Stimulated activated memory B cell treated with anti-CD40 and anti-IgM and Interleukin-4, amounts not matched to agents 10 μg/mL and 1 μg/mL and 100 μg/mL, for 72 hours (primary cell): Measurements from ENCODE around the gene C1orf122.
"Not testable (repeated sequence)": the region's sequence is repeated elsewhere in the genome, so short reads cannot be mapped to it uniquely, and the experiment has no call there.

Experiments
- ATAC-seq: fragments of 150-1000 bp; cut with Tn5 transposase; 2 replicates; pipeline ENCODE4 v1.10.0; 2021
- H3K27ac Mint-ChIP-seq: one replicate; pipeline ENCODE4 v1.8.0; 2022; ENCODE audit warnings: mild to moderate bottlenecking, mixed read lengths
- H3K27me3 Mint-ChIP-seq: one replicate; pipeline ENCODE4 v1.8.0; 2022; ENCODE audit warnings: mixed read lengths
- H3K36me3 Mint-ChIP-seq: one replicate; pipeline ENCODE4 v1.8.0; 2022; ENCODE audit warnings: mixed read lengths
- H3K4me1 Mint-ChIP-seq: one replicate; pipeline ENCODE4 v1.8.0; 2022; ENCODE audit warnings: mixed read lengths
- H3K4me3 Mint-ChIP-seq: one replicate; pipeline ENCODE4 v1.8.0; 2022; ENCODE audit warnings: mild to moderate bottlenecking, moderate library complexity, mixed read lengths
- H3K9me3 Mint-ChIP-seq: one replicate; pipeline ENCODE4 v1.8.0; 2022; ENCODE audit warnings: mixed read lengths

The C1orf122 gene

DNA sequence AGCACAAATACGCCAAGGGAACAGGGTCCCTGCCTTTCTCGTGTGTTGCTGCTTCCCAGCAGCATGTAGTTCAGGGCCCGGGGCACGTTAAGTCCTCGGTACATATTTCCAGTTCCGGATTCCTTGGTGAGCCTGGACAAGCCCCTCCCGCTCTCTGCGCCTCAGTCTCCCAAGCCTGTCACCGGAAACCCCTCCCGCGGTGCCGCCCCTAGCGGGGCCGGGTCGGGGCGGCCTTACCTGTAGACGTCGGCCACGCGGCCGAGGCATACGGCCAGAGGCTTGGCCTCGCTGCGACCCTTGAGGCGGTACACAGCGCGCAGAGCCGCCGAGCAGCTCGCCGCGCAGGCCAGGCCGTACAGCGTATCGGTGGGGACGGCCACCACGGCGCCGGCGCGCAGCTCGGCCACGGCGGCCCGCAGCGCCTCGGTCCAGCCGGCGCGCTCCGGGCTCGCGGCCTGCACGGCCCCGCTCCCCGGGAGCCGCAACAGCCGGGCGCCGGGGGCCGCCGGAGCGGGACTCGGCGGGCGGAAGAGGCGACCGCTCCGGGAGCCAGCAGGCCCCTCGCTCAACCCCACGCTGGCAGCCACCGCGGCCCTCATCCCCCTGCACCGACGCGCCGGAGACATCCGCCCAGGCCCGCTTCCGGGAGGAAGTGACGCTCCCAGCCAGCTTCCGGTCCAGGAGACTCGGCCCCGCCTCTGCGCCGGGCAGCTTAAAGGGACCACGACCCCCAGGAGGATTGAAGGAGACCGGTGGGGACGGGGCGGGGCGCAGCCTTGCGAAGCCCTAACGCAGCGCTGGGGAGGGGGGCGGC lies at the start of gene C1orf122, which contains the start of gene YRDC:
TSS of gene C1orf122 (plus strand) at position 236 of the 814 bp plus-strand sequence. CDS start 615 bp downstream, outside the sequence.
TSS of gene YRDC (minus strand) at position 654 of the 814 bp plus-strand sequence. CDS start at position 626, 28 bp downstream.
- Mint-ChIP-seq H3K9me3 (no peaks in the 10 kb centered on the region), H3K4me1 (peaks cover 44% of the 10 kb centered on the region), H3K27ac (peak within 1 kb of the TSS; percentile 88), H3K36me3 (peaks cover 28% of the 10 kb centered on the region), H3K4me3 (peak within 1 kb of the TSS; percentile 87), H3K27me3 (no peaks in the 10 kb centered on the region)
- ATAC-seq = peak; percentile 96

GRCh38 chr1:37759451-37759850 lies 48.1 kb upstream of the C1orf122 start:
- ATAC-seq = no peak
- Mint-ChIP-seq H3K4me3 (no peak overlapping the region), H3K27me3 (peaks cover 25% of the 10 kb centered on the region), H3K4me1 (peaks cover 4% of the 10 kb centered on the region), H3K9me3 (no peaks in the 10 kb centered on the region), H3K27ac (no peak overlapping the region), H3K36me3 (peaks cover 1% of the 10 kb centered on the region)

GRCh38 chr1:37761416-37762095 lies 46.0 kb upstream of the C1orf122 start:
- no peak overlapping the region for H3K27ac Mint-ChIP-seq
- H3K27me3 Mint-ChIP-seq = peaks cover 46% of the 10 kb centered on the region
- peaks cover 6% of the 10 kb centered on the region for H3K36me3 Mint-ChIP-seq
- no peak for ATAC-seq
- peaks cover 3% of the 10 kb centered on the region for H3K9me3 Mint-ChIP-seq
- peaks cover 25% of the 10 kb centered on the region for H3K4me1 Mint-ChIP-seq
- H3K4me3 Mint-ChIP-seq = no peak overlapping the region

DNA sequence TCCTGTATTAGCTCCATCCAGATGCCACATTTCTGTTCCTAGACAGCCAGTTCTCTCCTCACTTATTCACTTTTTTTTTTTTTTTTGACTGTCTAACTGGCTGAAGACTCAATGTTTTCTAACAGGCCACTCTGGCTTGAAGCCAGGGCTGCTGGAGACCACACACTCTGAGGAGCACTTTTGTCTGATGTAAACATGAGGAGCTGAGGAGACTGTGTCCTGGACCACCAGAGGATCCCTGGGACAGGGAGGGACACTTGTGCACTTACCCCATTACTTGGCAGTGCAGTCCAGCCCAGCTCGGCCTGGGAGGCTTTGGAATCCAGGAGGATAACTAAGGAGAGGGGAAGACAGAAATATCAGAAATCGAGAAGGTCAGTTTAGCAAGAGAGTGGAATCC lies 45.1 kb upstream of the C1orf122 start:
- no peak for ATAC-seq
- Mint-ChIP-seq H3K27me3 (peaks cover 52% of the 10 kb centered on the region), H3K9me3 (peaks cover 3% of the 10 kb centered on the region)

DNA sequence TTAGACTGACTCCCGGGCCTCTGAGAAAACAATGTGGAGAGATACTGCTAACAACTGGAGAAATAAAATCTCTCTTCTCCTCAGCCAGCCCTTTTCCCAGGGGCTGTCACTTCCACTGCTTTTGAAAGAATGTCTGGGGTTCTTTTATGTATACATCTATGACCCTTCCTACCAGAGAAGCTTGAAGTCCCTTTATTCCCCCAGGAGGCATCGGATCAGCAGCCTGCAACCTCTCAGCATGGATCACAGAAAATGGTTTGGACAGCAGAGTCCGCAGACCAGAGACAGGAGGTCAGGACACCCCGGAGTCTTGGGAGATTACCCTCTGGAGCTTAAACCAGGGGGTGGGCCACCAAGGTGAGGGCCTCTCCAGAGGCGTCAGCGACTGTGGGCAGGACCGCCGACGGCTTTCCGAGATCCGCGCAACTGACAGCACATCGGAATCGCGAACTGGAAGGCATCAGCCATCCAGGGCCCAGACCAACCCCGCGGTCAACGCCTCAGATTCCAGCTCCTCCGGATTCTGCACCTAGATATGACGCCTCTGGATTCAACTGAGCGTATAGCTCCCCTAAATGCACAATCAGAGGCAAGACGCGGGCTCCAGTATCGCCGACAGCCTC lies 43.7 kb upstream of the C1orf122 start:
- H3K27ac Mint-ChIP-seq = no peak overlapping the region
- peaks cover 64% of the 10 kb centered on the region for H3K27me3 Mint-ChIP-seq
- H3K4me3 Mint-ChIP-seq = no peak overlapping the region
- H3K4me1 Mint-ChIP-seq = peaks cover 28% of the 10 kb centered on the region
- no peak for ATAC-seq
- peaks cover 6% of the 10 kb centered on the region for H3K36me3 Mint-ChIP-seq
- peaks cover 3% of the 10 kb centered on the region for H3K9me3 Mint-ChIP-seq

More for the DNA sequence above, 45.1 kb upstream of the C1orf122 start:
- Mint-ChIP-seq H3K27ac (no peak overlapping the region), H3K4me3 (no peak overlapping the region), H3K4me1 (peaks cover 28% of the 10 kb centered on the region), H3K36me3 (peaks cover 6% of the 10 kb centered on the region)

DNA sequence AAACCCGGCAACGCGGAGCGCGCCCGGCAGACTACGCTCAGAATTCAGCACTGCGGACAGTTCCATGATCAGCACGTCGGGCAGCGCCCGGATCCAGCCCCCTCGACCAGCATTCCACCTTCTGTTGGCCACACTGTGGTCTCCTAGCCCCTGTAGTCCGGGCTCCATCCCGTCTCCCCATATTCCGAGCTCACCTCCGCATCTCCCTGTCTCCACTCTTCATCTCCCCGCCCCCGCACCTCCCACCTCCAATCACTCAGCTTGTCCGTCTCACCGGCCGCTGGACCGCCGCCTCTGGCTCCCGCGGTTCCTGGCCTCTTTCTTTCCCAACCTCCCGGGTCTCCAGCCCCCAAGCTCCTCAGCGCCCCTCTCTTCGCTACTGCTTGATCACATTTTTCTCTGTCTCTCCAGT lies 43.2 kb upstream of the C1orf122 start:
- Mint-ChIP-seq H3K27ac (no peak overlapping the region), H3K27me3 (peaks cover 70% of the 10 kb centered on the region), H3K4me3 (no peak overlapping the region), H3K36me3 (peaks cover 6% of the 10 kb centered on the region), H3K9me3 (peaks cover 3% of the 10 kb centered on the region), H3K4me1 (peaks cover 28% of the 10 kb centered on the region)
- no peak for ATAC-seq

- H3K27ac Mint-ChIP-seq = no peak within 1 kb of the TSS
- peaks cover 3% of the 10 kb centered on the region for H3K9me3 Mint-ChIP-seq
- peaks cover 28% of the 10 kb centered on the region for H3K4me1 Mint-ChIP-seq
- peak within 1 kb of the TSS; percentile 62 for H3K4me3 Mint-ChIP-seq
- no peak for ATAC-seq
- H3K36me3 Mint-ChIP-seq = peaks cover 6% of the 10 kb centered on the region
- peaks cover 74% of the 10 kb centered on the region for H3K27me3 Mint-ChIP-seq
Measured at GRCh38 chr1:37764888-37765441, 42.6 kb upstream of the C1orf122 start, which contains the start of gene EPHA10. EPHA10 (minus strand) TSS chr1:37765120; CDS start chr1:37765066, 54 bp downstream.

DNA sequence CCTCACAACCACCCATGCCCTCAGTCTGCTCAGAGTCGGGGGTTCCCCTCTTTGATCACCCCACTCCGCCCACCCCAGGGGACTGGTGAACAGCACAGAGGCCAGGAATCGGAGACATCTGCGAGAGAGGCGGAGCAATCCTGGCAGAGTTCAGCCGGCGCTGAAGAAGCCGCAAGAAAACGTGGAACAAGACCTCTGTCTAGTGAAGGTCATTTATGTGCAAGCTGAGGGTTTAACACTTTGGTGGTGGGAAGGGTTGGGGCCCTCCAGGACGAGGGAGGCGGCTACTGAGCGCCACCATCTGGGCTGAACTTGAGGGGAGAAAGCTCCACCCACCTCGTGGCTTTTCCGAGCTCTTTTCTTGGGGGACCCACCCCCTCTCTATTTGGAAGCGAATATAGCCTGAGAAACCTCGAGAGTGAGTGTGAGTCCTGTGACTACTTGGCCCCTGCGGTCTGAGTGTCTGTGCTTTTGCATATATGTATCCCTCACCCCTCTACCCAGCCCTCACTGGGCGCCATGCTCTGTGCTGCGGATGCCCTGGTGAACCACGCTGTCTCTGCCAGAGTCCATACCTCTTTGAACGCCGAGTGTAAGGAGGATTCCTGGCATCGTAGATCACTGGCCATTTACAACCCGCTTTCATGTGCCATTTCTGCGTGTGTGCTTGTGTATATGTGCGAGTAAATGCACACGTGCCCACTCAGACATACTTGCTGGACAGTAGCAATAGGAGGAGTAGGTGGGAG lies 41.5 kb upstream of the C1orf122 start:
- Mint-ChIP-seq H3K4me1 (peaks cover 28% of the 10 kb centered on the region), H3K27me3 (peaks cover 84% of the 10 kb centered on the region), H3K36me3 (peaks cover 6% of the 10 kb centered on the region), H3K27ac (no peak overlapping the region), H3K9me3 (peaks cover 3% of the 10 kb centered on the region), H3K4me3 (peak overlapping the region; percentile 62)
- peak; percentile 76 for ATAC-seq

DNA sequence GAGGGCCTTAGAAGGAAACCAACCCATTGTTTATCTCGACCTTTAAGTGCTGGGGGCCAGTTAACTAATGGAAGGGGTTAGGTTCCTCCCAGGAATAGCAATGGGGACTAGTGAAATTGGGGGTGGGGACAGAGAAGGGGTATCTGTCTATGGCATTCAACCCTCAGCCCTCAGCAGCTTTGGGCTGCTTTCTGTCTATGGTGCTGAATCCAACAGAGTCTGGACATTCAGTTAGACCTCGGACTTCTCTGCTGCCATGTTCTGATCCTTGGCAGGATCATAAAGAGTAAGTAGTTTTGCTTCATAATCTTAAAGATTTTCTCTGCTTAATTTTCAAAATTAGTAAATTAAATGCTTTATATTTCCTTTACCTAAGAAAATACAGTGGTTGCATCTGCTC lies 40.1 kb upstream of the C1orf122 start:
- no peak overlapping the region for H3K27ac Mint-ChIP-seq
- H3K4me1 Mint-ChIP-seq = peaks cover 28% of the 10 kb centered on the region
- ATAC-seq = no peak
- peaks cover 81% of the 10 kb centered on the region for H3K27me3 Mint-ChIP-seq
- peaks cover 6% of the 10 kb centered on the region for H3K36me3 Mint-ChIP-seq
- H3K4me3 Mint-ChIP-seq = no peak overlapping the region
- H3K9me3 Mint-ChIP-seq = peaks cover 3% of the 10 kb centered on the region

DNA sequence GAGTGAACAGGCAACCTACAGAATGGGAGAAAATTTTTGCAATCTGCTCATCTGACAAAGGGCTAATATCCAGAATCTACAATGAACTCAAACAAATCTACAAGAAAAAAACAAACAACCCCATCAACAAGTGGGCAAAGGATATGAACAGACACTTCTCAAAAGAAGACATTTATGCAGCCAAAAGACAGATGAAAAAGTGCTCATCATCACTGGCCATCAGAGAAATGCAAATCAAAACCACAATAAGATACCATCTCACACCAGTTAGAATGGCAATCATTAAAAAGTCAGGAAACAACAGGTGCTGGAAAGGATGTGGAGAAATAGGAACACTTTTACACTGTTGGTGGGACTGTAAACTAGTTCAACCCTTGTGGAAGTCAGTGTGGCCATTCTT lies 36.1 kb upstream of the C1orf122 start:
- H3K27ac Mint-ChIP-seq, H3K9me3 Mint-ChIP-seq, ATAC-seq, H3K36me3 Mint-ChIP-seq, H3K4me3 Mint-ChIP-seq, H3K4me1 Mint-ChIP-seq: not testable (repeated sequence)
- peaks cover 61% of the 10 kb centered on the region for H3K27me3 Mint-ChIP-seq

GRCh38 chr1:37776946-37777516 lies 30.6 kb upstream of the C1orf122 start:
- H3K4me1 Mint-ChIP-seq = peaks cover 26% of the 10 kb centered on the region
- H3K27ac Mint-ChIP-seq = no peak overlapping the region
- H3K27me3 Mint-ChIP-seq = peaks cover 21% of the 10 kb centered on the region
- H3K36me3 Mint-ChIP-seq = no peaks in the 10 kb centered on the region
- peak; percentile 70 for ATAC-seq
- H3K9me3 Mint-ChIP-seq = peaks cover 3% of the 10 kb centered on the region
- H3K4me3 Mint-ChIP-seq = no peak overlapping the region

GRCh38 chr1:37778654-37779053 lies 28.9 kb upstream of the C1orf122 start:
- no peak for ATAC-seq
- Mint-ChIP-seq H3K36me3 (no peaks in the 10 kb centered on the region), H3K4me1 (peaks cover 26% of the 10 kb centered on the region), H3K27me3 (peaks cover 7% of the 10 kb centered on the region), H3K9me3 (no peaks in the 10 kb centered on the region), H3K27ac (no peak overlapping the region), H3K4me3 (no peak overlapping the region)

DNA sequence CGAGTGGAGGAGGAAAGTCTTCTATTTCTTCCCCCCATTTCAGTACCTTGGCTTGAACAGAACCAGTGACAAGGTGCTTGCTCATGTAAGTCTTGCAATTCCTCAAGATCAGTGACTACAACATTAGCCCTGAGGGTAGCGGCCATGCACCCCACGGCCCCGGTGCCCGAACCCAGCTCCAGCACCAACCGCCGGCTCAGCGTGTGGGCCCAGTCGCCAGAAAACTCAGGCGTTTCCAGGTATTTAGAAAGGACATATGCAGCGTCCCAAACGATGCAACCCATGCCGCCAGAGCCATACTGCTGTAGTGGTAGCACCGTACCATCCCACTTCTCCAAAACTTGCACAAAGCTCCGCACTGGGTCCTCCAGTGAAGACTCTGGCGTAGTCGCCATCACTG lies 25.1 kb upstream of the C1orf122 start:
- no peak overlapping the region for H3K4me3 Mint-ChIP-seq
- H3K36me3 Mint-ChIP-seq = no peaks in the 10 kb centered on the region
- H3K9me3 Mint-ChIP-seq = no peaks in the 10 kb centered on the region
- peaks cover 15% of the 10 kb centered on the region for H3K4me1 Mint-ChIP-seq
- peaks cover 20% of the 10 kb centered on the region for H3K27me3 Mint-ChIP-seq
- H3K27ac Mint-ChIP-seq = no peak overlapping the region
- ATAC-seq = no peak
